GM19238 (cell line): Measurements from ENCODE around the gene TRIM34.
"Not testable (repeated sequence)": the region's sequence is repeated elsewhere in the genome, so short reads cannot be mapped to it uniquely, and the experiment has no call there.

Experiments used
- DNase-seq: peaks from one replicate; pipeline ENCODE4 v3.0.0; 2011; ENCODE audit warnings: low spot score; ENCODE audit not compliant: insufficient read length

TRIM34 gene

GRCh38 chr11:5684036-5684645, 59.3 kb downstream of the TRIM34 start:
- no peak for DNase-seq

DNA sequence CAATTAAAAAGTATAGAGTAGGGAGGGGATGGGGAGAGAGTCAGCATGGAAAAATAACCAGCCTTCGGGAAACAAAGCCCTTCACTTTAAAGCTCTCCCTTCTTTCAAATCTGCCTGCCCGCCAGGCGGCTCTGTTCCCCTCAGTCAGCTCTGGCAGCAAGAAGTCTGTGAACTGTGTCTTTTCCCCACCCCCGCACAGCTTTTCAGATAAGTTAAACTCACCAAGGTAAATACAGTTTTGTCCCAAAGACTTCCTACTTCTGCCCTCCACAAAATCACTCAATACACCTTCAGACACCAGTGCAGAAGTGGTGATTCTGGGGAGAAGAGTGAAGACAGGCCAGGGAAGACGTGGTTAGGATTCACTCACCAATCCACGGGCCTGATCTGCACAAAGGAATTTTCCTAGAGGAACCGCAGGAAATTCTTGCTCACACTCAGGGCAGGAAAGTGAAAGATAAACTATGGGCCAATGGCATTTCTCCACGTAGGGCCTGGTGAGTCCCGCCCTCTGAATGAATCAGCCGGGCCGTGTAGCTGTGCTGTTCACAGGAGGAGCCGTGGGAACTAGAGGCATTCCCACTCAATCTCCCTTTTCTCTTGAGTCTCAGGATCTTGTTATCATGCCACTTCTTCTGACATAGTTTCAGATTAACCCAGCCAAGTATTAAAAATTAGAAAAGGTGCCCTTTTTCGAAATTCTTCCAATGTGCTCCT, 60.0 kb downstream of the TRIM34 start, which contains the start of gene TRIM5:
TRIM5 (minus strand) TSS at position 429 of the 717 bp plus-strand sequence. CDS start 4,897 bp downstream, outside the sequence.
- DNase-seq, result peak; percentile 76

DNA sequence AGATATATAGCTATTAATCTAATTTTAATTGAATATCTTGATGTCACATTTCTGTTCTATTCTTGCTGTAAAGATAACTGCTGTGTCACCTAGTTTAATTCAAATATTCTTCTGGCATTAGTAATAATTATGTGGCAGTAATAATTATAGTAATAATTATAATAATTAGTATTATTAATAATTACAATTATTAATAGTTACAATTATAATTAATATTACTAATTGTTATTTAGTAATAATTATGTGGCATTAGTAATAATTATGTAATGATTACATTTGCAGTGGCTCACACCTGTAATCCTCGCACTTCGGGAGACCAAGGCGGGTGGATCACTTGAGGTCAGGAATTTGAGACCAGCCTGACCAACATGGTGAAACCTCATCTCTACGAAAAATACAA, 61.6 kb downstream of the TRIM34 start:
- no peak for DNase-seq

- no peak for DNase-seq
Observed at GRCh38 chr11:5688482-5688881, 63.7 kb downstream of the TRIM34 start.

GRCh38 chr11:5689551-5689983, 64.8 kb downstream of the TRIM34 start, which contains the start of gene TRIM22:
Gene TRIM22 (plus strand): TSS chr11:5689790. CDS start chr11:5696233, 6,443 bp downstream.
- peak; percentile 44 for DNase-seq

DNA sequence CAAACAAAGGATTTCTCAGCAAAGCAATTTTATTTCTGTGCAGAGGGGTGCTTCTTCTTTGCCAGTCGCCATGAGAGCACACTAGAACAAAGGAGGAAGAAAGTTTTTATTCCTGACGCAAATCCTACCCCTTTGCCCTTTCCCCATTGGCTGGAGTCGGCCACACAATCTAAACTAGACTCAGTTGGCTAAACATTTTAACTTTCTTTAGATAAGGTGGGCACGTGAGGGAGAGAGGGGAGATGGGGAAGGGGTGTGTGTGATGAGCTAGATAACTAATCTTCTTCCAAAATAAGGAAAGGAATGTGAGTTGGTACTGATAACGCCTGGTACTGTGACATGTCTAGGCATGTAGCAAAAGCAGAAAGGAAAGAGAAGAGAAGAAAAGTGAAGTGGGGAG, 65.4 kb downstream of the TRIM34 start:
- DNase-seq, result no peak

- DNase-seq, result no peak
Observed at GRCh38 chr11:5690736-5691135, 65.9 kb downstream of the TRIM34 start.

DNA sequence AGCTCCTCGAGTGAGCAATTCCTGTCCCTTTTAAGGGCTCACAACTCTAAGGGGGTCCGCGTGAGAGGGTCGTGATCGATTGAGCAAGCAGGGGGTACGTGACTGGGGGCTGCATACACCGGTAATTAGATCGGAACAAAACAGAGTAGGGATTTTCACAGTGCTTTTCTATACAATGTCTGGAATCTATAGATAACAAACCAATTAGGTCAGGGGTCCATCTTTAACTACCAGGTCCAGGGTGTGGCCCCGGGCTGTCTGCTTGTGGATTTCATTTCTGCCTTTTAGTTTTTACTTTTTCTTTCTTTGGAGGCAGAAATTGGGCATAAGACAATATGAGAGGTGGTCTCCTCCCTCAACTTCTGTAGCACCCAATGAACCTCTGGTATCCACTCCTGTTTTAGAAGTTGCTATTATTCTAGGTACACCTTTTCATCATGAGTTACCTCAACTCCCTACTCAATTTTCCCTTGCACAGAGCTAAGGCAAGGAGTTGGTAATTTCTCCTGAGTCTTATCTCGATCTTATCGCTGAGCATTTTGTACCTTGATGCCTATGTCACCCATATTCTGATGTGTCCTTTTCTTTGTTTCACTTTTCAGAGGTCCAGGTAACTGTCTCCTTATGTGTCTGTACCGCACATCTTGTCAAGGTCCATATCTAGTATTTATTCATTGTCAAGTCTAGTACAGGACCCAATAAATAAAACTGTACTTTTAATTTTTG, 66.6 kb downstream of the TRIM34 start:
- DNase-seq, result not testable (repeated sequence)

DNA sequence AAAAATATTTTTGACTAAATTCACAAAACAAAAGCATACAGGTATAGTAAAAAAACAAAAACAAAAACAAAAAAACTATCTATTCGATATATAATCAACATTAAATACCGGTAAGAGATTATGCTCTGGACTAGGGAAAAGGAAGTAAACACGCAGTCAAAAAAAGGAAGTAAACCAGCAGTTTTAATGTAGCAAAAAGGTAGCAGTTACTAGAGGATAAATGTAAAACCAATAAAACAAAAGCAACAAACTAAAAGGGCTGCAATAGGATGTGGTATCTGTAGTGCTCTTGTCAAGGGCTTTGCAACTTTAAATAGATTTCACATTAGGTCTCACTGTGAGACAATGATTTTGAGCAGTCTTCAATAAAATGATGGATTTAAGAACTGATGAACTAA, 67.2 kb downstream of the TRIM34 start:
- DNase-seq, result no peak
